ENCODE data around the gene UCK2. TPM values are rescaled to one million over a fixed set of nuclear protein-coding genes. Genes with fewer than 3 reads are reported as not detected.

Gene UCK2
- total RNA-seq, 1 donor, result 74.2 TPM

DNA sequence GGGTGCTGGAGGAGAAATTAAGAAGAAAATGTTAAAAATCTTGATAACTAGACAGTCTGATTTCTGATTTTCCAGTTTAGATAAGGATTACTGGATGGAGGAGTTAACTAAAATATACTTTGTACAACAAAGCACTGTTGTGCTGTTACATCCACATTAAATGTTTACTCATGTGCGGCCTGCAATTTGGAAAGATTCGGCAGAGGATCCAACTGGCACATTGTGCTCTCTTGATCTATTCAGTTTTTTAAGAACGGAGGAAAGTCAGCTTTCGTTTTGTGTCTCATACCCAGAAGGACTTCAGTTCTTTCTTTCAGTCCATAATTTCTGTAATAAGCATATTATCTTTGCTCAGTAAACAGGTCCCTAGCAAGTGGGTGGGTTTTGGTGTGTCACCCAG lies 52.5 kb downstream of the UCK2 start:
- Histone ChIP-seq H3K4me3 (ENCODE audit: insufficient read depth, low read length) (peak overlapping the region; percentile 17), H3K36me3 (ENCODE audit: insufficient read depth, low read length) (no peaks in the 10 kb centered on the region), H3K4me2 (ENCODE audit: insufficient read depth, low read length) (peak overlapping the region; percentile 26), H3K9me3 (ENCODE audit: low read depth, low read length) (no peaks in the 10 kb centered on the region), H3K79me2 (ENCODE audit: insufficient read depth, low read length) (peaks cover 97% of the 10 kb centered on the region), H2AFZ (ENCODE audit: low read length) (no peak overlapping the region), H3K4me1 (ENCODE audit: insufficient read depth, low read length) (peaks cover 12% of the 10 kb centered on the region), H3K27me3 (ENCODE audit: insufficient read depth, low read length) (no peaks in the 10 kb centered on the region), H4K20me1 (ENCODE audit: insufficient read depth, low read length) (peaks cover 17% of the 10 kb centered on the region), H3K27ac (ENCODE audit: low read depth, low read length) (no peak overlapping the region)
- TF ChIP-seq, protein P1, sequence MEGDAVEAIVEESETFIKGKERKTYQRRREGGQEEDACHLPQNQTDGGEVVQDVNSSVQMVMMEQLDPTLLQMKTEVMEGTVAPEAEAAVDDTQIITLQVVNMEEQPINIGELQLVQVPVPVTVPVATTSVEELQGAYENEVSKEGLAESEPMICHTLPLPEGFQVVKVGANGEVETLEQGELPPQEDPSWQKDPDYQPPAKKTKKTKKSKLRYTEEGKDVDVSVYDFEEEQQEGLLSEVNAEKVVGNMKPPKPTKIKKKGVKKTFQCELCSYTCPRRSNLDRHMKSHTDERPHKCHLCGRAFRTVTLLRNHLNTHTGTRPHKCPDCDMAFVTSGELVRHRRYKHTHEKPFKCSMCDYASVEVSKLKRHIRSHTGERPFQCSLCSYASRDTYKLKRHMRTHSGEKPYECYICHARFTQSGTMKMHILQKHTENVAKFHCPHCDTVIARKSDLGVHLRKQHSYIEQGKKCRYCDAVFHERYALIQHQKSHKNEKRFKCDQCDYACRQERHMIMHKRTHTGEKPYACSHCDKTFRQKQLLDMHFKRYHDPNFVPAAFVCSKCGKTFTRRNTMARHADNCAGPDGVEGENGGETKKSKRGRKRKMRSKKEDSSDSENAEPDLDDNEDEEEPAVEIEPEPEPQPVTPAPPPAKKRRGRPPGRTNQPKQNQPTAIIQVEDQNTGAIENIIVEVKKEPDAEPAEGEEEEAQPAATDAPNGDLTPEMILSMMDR (IDR thresholded peaks at IDR 0.05; ENCODE audit: extremely low read depth, low read depth, low read length), result no peak
- DNase-seq (ENCODE audit: insufficient read length, low spot score, missing footprints), result no peak

DNA sequence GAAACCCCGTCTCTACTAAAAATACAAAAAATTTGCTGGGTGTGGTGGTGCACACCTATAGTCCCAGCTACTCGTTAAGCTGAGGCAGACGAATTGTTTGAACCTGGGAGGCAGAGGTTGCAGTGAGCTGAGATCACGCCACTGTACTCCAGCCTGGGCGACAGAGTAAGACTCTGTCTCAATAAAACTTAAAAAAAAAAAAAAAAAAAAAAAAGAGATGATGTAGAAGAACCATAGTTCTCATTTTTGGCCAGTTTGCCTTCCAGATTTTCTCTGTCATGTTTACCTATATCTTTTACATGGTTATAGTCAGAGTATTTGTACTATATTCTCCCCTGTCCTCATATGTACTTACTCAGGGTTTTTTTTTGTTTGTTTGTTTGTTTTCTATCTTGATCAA lies 53.6 kb downstream of the UCK2 start:
- Histone ChIP-seq H3K27me3 (ENCODE audit: insufficient read depth, low read length) (no peaks in the 10 kb centered on the region), H2AFZ (ENCODE audit: low read length) (no peak overlapping the region), H4K20me1 (ENCODE audit: insufficient read depth, low read length) (peaks cover 18% of the 10 kb centered on the region), H3K4me2 (ENCODE audit: insufficient read depth, low read length) (no peak overlapping the region), H3K4me3 (ENCODE audit: insufficient read depth, low read length) (no peak overlapping the region), H3K79me2 (ENCODE audit: insufficient read depth, low read length) (peaks cover 97% of the 10 kb centered on the region), H3K36me3 (ENCODE audit: insufficient read depth, low read length) (no peaks in the 10 kb centered on the region), H3K4me1 (ENCODE audit: insufficient read depth, low read length) (peaks cover 12% of the 10 kb centered on the region), H3K9me3 (ENCODE audit: low read depth, low read length) (no peaks in the 10 kb centered on the region), H3K27ac (ENCODE audit: low read depth, low read length) (no peak overlapping the region)
- no peak for DNase-seq (ENCODE audit: insufficient read length, low spot score, missing footprints)
- TF ChIP-seq, protein P1 (IDR thresholded peaks at IDR 0.05; ENCODE audit: extremely low read depth, low read depth, low read length), result no peak

DNA sequence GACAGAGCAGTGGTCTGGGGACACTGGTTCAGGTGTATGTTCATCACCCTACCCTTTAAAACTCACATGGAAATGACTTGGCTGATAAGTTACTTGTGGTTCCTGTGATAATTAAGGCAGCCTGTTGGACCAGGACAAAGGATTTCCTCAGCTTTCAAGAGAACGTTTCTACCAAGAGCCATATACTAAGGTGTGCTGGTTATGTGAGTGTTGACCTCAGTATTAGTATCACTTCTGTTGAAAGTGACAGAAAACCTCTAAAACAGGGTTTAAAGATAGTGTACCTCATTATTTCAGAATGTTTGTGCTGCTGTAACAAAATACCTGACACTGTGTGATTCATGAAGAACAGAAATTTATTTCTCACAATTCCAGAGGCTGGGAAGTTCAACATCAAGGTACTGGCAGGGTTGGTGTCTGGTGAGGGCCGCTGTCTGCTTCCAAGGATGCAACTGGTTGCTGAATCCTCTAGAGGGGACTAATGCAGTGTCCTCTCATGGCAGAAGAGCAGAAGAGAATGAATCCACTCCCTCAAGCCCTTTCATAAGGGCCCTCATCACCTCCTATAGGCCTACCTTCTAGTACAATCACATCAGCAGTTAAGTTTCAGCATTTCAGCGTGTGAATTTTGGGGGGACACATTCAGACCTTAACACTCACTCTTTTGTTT lies 54.9 kb downstream of the UCK2 start:
- no peaks in the 10 kb centered on the region for H3K9me3 ChIP-seq (ENCODE audit: low read depth, low read length)
- peaks cover 97% of the 10 kb centered on the region for H3K79me2 ChIP-seq (ENCODE audit: insufficient read depth, low read length)
- no peaks in the 10 kb centered on the region for H3K36me3 ChIP-seq (ENCODE audit: insufficient read depth, low read length)
- peaks cover 18% of the 10 kb centered on the region for H4K20me1 ChIP-seq (ENCODE audit: insufficient read depth, low read length)
- H3K27me3 ChIP-seq (ENCODE audit: insufficient read depth, low read length), result no peaks in the 10 kb centered on the region
- H3K4me3 ChIP-seq (ENCODE audit: insufficient read depth, low read length), result no peak overlapping the region
- H2AFZ ChIP-seq (ENCODE audit: low read length), result no peak overlapping the region
- TF ChIP-seq, protein P1 (IDR thresholded peaks at IDR 0.05; ENCODE audit: extremely low read depth, low read depth, low read length), result no peak
- H3K4me1 ChIP-seq (ENCODE audit: insufficient read depth, low read length), result peaks cover 12% of the 10 kb centered on the region
- DNase-seq (ENCODE audit: insufficient read length, low spot score, missing footprints), result no peak
- no peak overlapping the region for H3K4me2 ChIP-seq (ENCODE audit: insufficient read depth, low read length)
- H3K27ac ChIP-seq (ENCODE audit: low read depth, low read length), result no peak overlapping the region

DNA sequence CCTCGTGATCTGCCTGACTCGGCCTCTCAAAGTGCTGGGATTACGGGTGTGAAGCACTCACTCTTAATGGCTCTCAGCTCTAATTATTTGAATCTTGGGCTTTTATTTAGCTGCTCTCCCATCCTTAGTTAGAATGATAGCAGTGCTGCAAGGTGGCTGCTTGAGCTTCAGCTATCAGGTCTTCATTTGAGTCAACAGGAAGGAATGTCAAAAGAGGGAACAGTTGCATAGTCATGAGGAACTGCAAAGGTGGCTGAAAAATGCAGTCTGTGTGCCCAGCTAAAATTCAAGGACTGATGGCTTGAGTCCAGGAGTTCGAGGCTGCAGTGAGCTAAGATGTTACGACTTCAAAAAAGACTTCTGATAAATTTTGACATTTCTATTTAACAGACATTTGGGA lies 55.6 kb downstream of the UCK2 start:
- Histone ChIP-seq H3K4me1 (ENCODE audit: insufficient read depth, low read length) (peaks cover 12% of the 10 kb centered on the region), H2AFZ (ENCODE audit: low read length) (no peak overlapping the region), H3K79me2 (ENCODE audit: insufficient read depth, low read length) (peaks cover 97% of the 10 kb centered on the region), H3K27ac (ENCODE audit: low read depth, low read length) (no peak overlapping the region), H3K36me3 (ENCODE audit: insufficient read depth, low read length) (no peaks in the 10 kb centered on the region), H3K27me3 (ENCODE audit: insufficient read depth, low read length) (no peaks in the 10 kb centered on the region), H3K9me3 (ENCODE audit: low read depth, low read length) (no peaks in the 10 kb centered on the region), H3K4me3 (ENCODE audit: insufficient read depth, low read length) (no peak overlapping the region), H4K20me1 (ENCODE audit: insufficient read depth, low read length) (peaks cover 18% of the 10 kb centered on the region), H3K4me2 (ENCODE audit: insufficient read depth, low read length) (no peak overlapping the region)
- no peak for DNase-seq (ENCODE audit: insufficient read length, low spot score, missing footprints)
- TF ChIP-seq, protein P1 (IDR thresholded peaks at IDR 0.05; ENCODE audit: extremely low read depth, low read depth, low read length), result no peak

All from osteoblast (primary cell).